ENCODE results near the gene ADPRHL1.

Gene ADPRHL1

GRCh38 chr13:113489549-113490495 is 36.5 kb upstream of the ADPRHL1 start:
- no peak for TF ChIP-seq CTCF (IDR thresholded peaks at IDR 0.05; ENCODE audit: low read depth, low read length)
- TF ChIP-seq, protein P1, sequence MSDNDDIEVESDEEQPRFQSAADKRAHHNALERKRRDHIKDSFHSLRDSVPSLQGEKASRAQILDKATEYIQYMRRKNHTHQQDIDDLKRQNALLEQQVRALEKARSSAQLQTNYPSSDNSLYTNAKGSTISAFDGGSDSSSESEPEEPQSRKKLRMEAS (IDR thresholded peaks at IDR 0.05; ENCODE audit: low read depth, low read length) = 0 out of 2 replicates have a peak, but pooled peaks have one; percentile 9
- peak; percentile 68 for DNase-seq (ENCODE audit: low read depth)
- peak overlapping the region; percentile 88 for H3K4me3 ChIP-seq (ENCODE audit: low read depth, low read length)

- H3K4me3 ChIP-seq (ENCODE audit: low read depth, low read length) = peak overlapping the region; percentile 88
- TF ChIP-seq POLR2A (IDR thresholded peaks at IDR 0.05; ENCODE audit: extremely low read depth, insufficient read length) (no peak), MYC (IDR thresholded peaks at IDR 0.05; ENCODE audit: low read depth, low read length) (no peak), CTCF (IDR thresholded peaks at IDR 0.05; ENCODE audit: low read depth, low read length) (no peak)
- TF ChIP-seq, protein P1 (IDR thresholded peaks at IDR 0.05; ENCODE audit: low read depth, low read length) = no peak
- no peak for DNase-seq (ENCODE audit: low read depth)
Measured at GRCh38 chr13:113489171-113489548, 35.9 kb upstream of the ADPRHL1 start.

- TF ChIP-seq CTCF (IDR thresholded peaks at IDR 0.05; ENCODE audit: low read depth, low read length) (no peak), MYC (IDR thresholded peaks at IDR 0.05; ENCODE audit: low read depth, low read length) (0 out of 2 replicates have a peak, but pooled peaks have one; percentile 10), POLR2A (IDR thresholded peaks at IDR 0.05; ENCODE audit: extremely low read depth, insufficient read length) (no peak)
- TF ChIP-seq, protein P1 (IDR thresholded peaks at IDR 0.05; ENCODE audit: low read depth, low read length) = no peak
- peak; percentile 33 for DNase-seq (ENCODE audit: low read depth)
- peak overlapping the region; percentile 88 for H3K4me3 ChIP-seq (ENCODE audit: low read depth, low read length)
Measured at GRCh38 chr13:113488283-113488682, 35.0 kb upstream of the ADPRHL1 start.

DNA sequence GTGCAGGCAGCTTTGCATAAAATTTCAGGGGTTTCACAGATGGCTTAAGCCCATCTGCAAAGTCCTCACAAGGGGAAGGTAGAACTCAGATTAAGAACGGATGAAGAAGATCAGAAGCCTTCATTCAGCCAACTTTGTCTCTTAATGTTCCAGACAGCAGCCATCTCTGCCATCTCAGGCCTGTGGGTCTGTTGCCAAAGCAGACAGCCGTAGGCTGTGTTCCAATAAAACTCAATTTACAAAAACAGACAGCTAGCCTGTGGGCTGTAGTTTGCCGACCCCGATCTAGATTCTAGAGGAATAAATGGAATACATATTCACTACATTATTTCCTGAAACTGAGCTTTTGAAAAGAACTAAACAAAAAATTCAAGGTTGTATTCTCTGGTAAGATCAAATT is 33.4 kb upstream of the ADPRHL1 start:
- TF ChIP-seq, protein P1 (IDR thresholded peaks at IDR 0.05; ENCODE audit: low read depth, low read length) = no peak
- TF ChIP-seq POLR2A (IDR thresholded peaks at IDR 0.05; ENCODE audit: extremely low read depth, insufficient read length) (no peak), MYC (IDR thresholded peaks at IDR 0.05; ENCODE audit: low read depth, low read length) (no peak), CTCF (IDR thresholded peaks at IDR 0.05; ENCODE audit: low read depth, low read length) (no peak)
- no peak for DNase-seq (ENCODE audit: low read depth)
- H3K4me3 ChIP-seq (ENCODE audit: low read depth, low read length) = no peak overlapping the region

- DNase-seq (ENCODE audit: low read depth) = no peak
- no peak for TF ChIP-seq CTCF (IDR thresholded peaks at IDR 0.05; ENCODE audit: low read depth, low read length)
- TF ChIP-seq POLR2A (IDR thresholded peaks at IDR 0.05; ENCODE audit: extremely low read depth, insufficient read length) = no peak
- H3K4me3 ChIP-seq (ENCODE audit: low read depth, low read length) = no peak overlapping the region
Measured at GRCh38 chr13:113485545-113485944, 32.3 kb upstream of the ADPRHL1 start.

Data from NB4 (cell line).